ENCODE measurements around the gene WDR7. TPM values are rescaled to one million over a fixed set of nuclear protein-coding genes. Genes with fewer than 3 reads are reported as not detected.

The WDR7 gene
- total and polyA plus RNA-seq, 2 of the 4 experiments (the other 2 are of a cell fraction): 3.7 to 23.3 TPM

DNA sequence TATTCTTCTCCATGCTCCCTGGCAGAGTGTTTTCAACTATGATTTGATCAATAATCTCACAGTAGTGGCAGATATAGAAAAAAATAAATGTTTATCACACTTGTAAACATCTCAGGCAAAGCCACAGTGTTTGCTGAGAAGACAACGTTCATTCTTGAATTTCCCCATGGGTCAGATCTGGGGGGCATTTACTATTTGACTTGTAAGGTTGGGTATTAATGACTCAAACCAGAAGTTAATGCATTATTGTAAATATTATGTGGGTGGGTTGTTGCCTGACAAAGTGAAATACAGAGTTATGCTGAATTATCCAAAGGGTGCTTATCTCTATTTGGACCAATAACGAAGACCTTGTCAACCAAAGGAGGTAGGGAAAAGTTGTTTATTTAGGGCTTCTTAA lies 346.0 kb downstream of the WDR7 start:
- Histone ChIP-seq H3K4me2 (ENCODE audit: low read depth, low read length) (no peak overlapping the region), H3K23ac (ENCODE audit: low read depth, low read length) (no peak overlapping the region), H2BK120ac (ENCODE audit: low read depth, low read length) (no peak overlapping the region), H3K4ac (ENCODE audit: low read depth, low read length) (no peak overlapping the region), H3K27me3 (ENCODE audit: control insufficient read depth, insufficient read depth, low read length) (no peaks in the 10 kb centered on the region), H3K79me1 (ENCODE audit: low read depth in 1 of 2, low read length in 2 of 2) (no peaks in the 10 kb centered on the region), H3K9me3 (ENCODE audit: control insufficient read depth, insufficient read depth, low read length) (no peaks in the 10 kb centered on the region), H3K14ac (replicated peaks; ENCODE audit: low read depth, low read length) (no peak overlapping the region), H3K56ac (ENCODE audit: extremely low read depth, insufficient read depth, low read length) (no peak overlapping the region), H4K5ac (ENCODE audit: low read depth, low read length) (no peak overlapping the region), H2AFZ (replicated peaks; ENCODE audit: low read length, poor library complexity) (no peak overlapping the region), H4K91ac (ENCODE audit: insufficient read depth, low read depth, low read length) (no peak overlapping the region), H3K27ac (ENCODE audit: insufficient read depth, low read length) (no peak overlapping the region), H3K4me1 (ENCODE audit: control insufficient read depth, insufficient read depth, low read length) (0 out of 2 replicates have a peak, but pooled peaks cover 1% of the 10 kb centered on the region), H3K9me1 (ENCODE audit: insufficient read depth, low read length) (no peaks in the 10 kb centered on the region), H2AK9ac (replicated peaks; ENCODE audit: low read depth, low read length, poor library complexity) (no peak overlapping the region), H2AK5ac (ENCODE audit: low read depth, low read length) (no peak overlapping the region), H2BK15ac (ENCODE audit: low read depth, low read length) (no peak overlapping the region), H4K8ac (ENCODE audit: low read depth in 2 of 2, low read length in 2 of 2) (no peak overlapping the region), H4K20me1 (ENCODE audit: insufficient read depth, low read length) (no peaks in the 10 kb centered on the region), H2BK5ac (ENCODE audit: low read depth, low read length, poor library complexity, severe bottlenecking) (no peak overlapping the region), H3K18ac (ENCODE audit: low read depth, low read length) (no peak overlapping the region), H2BK20ac (ENCODE audit: low read depth, low read length) (no peak overlapping the region), H3K36me3 (ENCODE audit: control insufficient read depth, insufficient read depth, low read length) (no peaks in the 10 kb centered on the region), H3K9ac (ENCODE audit: low read depth, low read length) (no peak overlapping the region), H3K4me3 (ENCODE audit: insufficient read depth, low read depth, low read length) (no peak overlapping the region)
- WGBS, 2 experiments (ENCODE audit: extremely low coverage in 2 of 2, insufficient read length in 1 of 2): no CpG with 5 or more reads among the region's 2 CpGs
- ChIA-PET CTCF (no interaction called here), POLR2A (ENCODE audit: unreplicated experiment) (no interaction called here)
- TF ChIP-seq MXI1 (IDR thresholded peaks at IDR 0.05; ENCODE audit: borderline replicate concordance, low read depth, low read length) (no peak), CEBPB (IDR thresholded peaks at IDR 0.05; ENCODE audit: low read depth, low read length) (no peak), POLR2A (IDR thresholded peaks at IDR 0.05; ENCODE audit: low read depth, low read length) (no peak), MAZ (IDR thresholded peaks at IDR 0.05; ENCODE audit: borderline replicate concordance, low read depth, low read length) (no peak), RCOR1 (IDR thresholded peaks at IDR 0.05; ENCODE audit: insufficient replicate concordance, low read length) (no peak), BHLHE40 (IDR thresholded peaks at IDR 0.05; ENCODE audit: low read depth, low read length) (no peak), FOS (IDR thresholded peaks at IDR 0.05; ENCODE audit: low read depth, low read length) (no peak), RFX5 (IDR thresholded peaks at IDR 0.05; ENCODE audit: low read depth, low read length) (no peak), MAFK (IDR thresholded peaks at IDR 0.05; ENCODE audit: low read depth, low read length) (no peak), CHD1 (IDR thresholded peaks at IDR 0.05; ENCODE audit: low read depth, low read length) (no peak), SMC3 (IDR thresholded peaks at IDR 0.05; ENCODE audit: low read depth, low read length) (no peak), RAD21 (IDR thresholded peaks at IDR 0.05; ENCODE audit: low read length) (no peak), NFE2L2 (IDR thresholded peaks at IDR 0.05; ENCODE audit: low read depth, low read length) (no peak)
- TF ChIP-seq, protein P1, sequence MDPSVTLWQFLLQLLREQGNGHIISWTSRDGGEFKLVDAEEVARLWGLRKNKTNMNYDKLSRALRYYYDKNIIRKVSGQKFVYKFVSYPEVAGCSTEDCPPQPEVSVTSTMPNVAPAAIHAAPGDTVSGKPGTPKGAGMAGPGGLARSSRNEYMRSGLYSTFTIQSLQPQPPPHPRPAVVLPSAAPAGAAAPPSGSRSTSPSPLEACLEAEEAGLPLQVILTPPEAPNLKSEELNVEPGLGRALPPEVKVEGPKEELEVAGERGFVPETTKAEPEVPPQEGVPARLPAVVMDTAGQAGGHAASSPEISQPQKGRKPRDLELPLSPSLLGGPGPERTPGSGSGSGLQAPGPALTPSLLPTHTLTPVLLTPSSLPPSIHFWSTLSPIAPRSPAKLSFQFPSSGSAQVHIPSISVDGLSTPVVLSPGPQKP (IDR thresholded peaks at IDR 0.05; ENCODE audit: borderline replicate concordance, low read depth, low read length): no peak
- TF ChIP-seq, protein P2, sequence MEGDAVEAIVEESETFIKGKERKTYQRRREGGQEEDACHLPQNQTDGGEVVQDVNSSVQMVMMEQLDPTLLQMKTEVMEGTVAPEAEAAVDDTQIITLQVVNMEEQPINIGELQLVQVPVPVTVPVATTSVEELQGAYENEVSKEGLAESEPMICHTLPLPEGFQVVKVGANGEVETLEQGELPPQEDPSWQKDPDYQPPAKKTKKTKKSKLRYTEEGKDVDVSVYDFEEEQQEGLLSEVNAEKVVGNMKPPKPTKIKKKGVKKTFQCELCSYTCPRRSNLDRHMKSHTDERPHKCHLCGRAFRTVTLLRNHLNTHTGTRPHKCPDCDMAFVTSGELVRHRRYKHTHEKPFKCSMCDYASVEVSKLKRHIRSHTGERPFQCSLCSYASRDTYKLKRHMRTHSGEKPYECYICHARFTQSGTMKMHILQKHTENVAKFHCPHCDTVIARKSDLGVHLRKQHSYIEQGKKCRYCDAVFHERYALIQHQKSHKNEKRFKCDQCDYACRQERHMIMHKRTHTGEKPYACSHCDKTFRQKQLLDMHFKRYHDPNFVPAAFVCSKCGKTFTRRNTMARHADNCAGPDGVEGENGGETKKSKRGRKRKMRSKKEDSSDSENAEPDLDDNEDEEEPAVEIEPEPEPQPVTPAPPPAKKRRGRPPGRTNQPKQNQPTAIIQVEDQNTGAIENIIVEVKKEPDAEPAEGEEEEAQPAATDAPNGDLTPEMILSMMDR (conservative IDR thresholded peaks at IDR 0.05; ENCODE audit: low read depth, low read length): no peak
- TF ChIP-seq, protein P3, sequence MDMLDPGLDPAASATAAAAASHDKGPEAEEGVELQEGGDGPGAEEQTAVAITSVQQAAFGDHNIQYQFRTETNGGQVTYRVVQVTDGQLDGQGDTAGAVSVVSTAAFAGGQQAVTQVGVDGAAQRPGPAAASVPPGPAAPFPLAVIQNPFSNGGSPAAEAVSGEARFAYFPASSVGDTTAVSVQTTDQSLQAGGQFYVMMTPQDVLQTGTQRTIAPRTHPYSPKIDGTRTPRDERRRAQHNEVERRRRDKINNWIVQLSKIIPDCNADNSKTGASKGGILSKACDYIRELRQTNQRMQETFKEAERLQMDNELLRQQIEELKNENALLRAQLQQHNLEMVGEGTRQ (IDR thresholded peaks at IDR 0.05; ENCODE audit: low read depth, low read length): no peak
- in situ Hi-C loops (cut with MboI; ENCODE audit: low sequenced_read_pairs): no loop called here
- no peak for DNase-seq
- intact Hi-C loops (cut with micrococcal nuclease): no loop called here
- no TSS peak for BruUV-seq (replicated peaks)
- no peak for ATAC-seq (ENCODE audit: low read depth)
- dilution Hi-C loops (cut with HindIII; ENCODE audit: low sequenced_read_pairs, unreplicated experiment): no loop called here
